ENCODE results near the gene NXPH4. TPM values are rescaled to one million over a fixed set of nuclear protein-coding genes. Genes with fewer than 3 reads are reported as not detected.

The NXPH4 gene
- total RNA-seq, 4 donors from 2014 or later: not detected

- ATAC-seq (no peak), DNase-seq (no peak)
- intact Hi-C loops (cut with DNase I; ENCODE audit: low total_unique reads) (no loop called here), in situ Hi-C loops (cut with MboI; ENCODE audit: low sequenced_read_pairs in 4 of 4) (no loop called here)
- H3K27ac ChIP-seq: no peak overlapping the region
- H3K36me3 ChIP-seq: peaks cover 0 to 2% of the 10 kb centered on the region in 2 donors
- no peaks in the 10 kb centered on the region for H3K4me1 ChIP-seq
- TF ChIP-seq CTCF (IDR thresholded peaks at IDR 0.05 in 4 of 5, conservative IDR thresholded peaks at IDR 0.05 in 1 of 5) (no peak), POLR2A (IDR thresholded peaks at IDR 0.05) (no peak)
- no peaks in the 10 kb centered on the region for H3K27me3 ChIP-seq
- H3K9me3 ChIP-seq: no peaks in the 10 kb centered on the region
- no peak overlapping the region for H3K4me3 ChIP-seq
Measured at GRCh38 chr12:57194253-57194652, 22.3 kb upstream of the NXPH4 start.

GRCh38 chr12:57195186-57195585, 21.4 kb upstream of the NXPH4 start:
- DNase-seq: no peak
- ATAC-seq: no peak
- Histone ChIP-seq H3K4me1 (no peaks in the 10 kb centered on the region), H3K36me3 (peaks cover 0 to 5% of the 10 kb centered on the region in 2 donors), H3K9me3 (no peaks in the 10 kb centered on the region), H3K4me3 (no peak overlapping the region), H3K27me3 (no peaks in the 10 kb centered on the region), H3K27ac (no peak overlapping the region)
- intact Hi-C loops (cut with DNase I; ENCODE audit: low total_unique reads): no loop called here
- TF ChIP-seq CTCF (IDR thresholded peaks at IDR 0.05 in 4 of 5, conservative IDR thresholded peaks at IDR 0.05 in 1 of 5): no peak
- no peak for TF ChIP-seq POLR2A (IDR thresholded peaks at IDR 0.05)
- in situ Hi-C loops (cut with MboI; ENCODE audit: low sequenced_read_pairs in 4 of 4): no loop called here

GRCh38 chr12:57195611-57196371, 20.8 kb upstream of the NXPH4 start:
- intact Hi-C loops (cut with DNase I; ENCODE audit: low total_unique reads): no loop called here
- ATAC-seq (no peak), DNase-seq (no peak)
- no peak for TF ChIP-seq CTCF (IDR thresholded peaks at IDR 0.05 in 4 of 5, conservative IDR thresholded peaks at IDR 0.05 in 1 of 5)
- TF ChIP-seq POLR2A (IDR thresholded peaks at IDR 0.05): no peak
- Histone ChIP-seq H3K4me3 (no peak overlapping the region), H3K36me3 (peaks cover 0 to 5% of the 10 kb centered on the region in 2 donors), H3K9me3 (no peaks in the 10 kb centered on the region), H3K4me1 (no peaks in the 10 kb centered on the region), H3K27ac (no peak overlapping the region), H3K27me3 (no peaks in the 10 kb centered on the region)
- in situ Hi-C loops (cut with MboI; ENCODE audit: low sequenced_read_pairs in 4 of 4): no loop called here

GRCh38 chr12:57196439-57196838, 20.2 kb upstream of the NXPH4 start:
- H3K27ac ChIP-seq: no peak overlapping the region
- no peak overlapping the region for H3K4me3 ChIP-seq
- peaks cover 0 to 5% of the 10 kb centered on the region in 2 donors for H3K36me3 ChIP-seq
- in situ Hi-C loops (cut with MboI; ENCODE audit: low sequenced_read_pairs in 4 of 4) (no loop called here), intact Hi-C loops (cut with DNase I; ENCODE audit: low total_unique reads) (no loop called here)
- no peak for DNase-seq
- TF ChIP-seq CTCF (IDR thresholded peaks at IDR 0.05 in 4 of 5, conservative IDR thresholded peaks at IDR 0.05 in 1 of 5) (no peak), POLR2A (IDR thresholded peaks at IDR 0.05) (no peak)
- no peaks in the 10 kb centered on the region for H3K27me3 ChIP-seq
- no peaks in the 10 kb centered on the region for H3K9me3 ChIP-seq
- no peak for ATAC-seq
- H3K4me1 ChIP-seq: no peaks in the 10 kb centered on the region

All from gastrocnemius medialis (tissue), 4 donors.